ENCODE measurements around the gene PIAS2.

Gene PIAS2

DNA sequence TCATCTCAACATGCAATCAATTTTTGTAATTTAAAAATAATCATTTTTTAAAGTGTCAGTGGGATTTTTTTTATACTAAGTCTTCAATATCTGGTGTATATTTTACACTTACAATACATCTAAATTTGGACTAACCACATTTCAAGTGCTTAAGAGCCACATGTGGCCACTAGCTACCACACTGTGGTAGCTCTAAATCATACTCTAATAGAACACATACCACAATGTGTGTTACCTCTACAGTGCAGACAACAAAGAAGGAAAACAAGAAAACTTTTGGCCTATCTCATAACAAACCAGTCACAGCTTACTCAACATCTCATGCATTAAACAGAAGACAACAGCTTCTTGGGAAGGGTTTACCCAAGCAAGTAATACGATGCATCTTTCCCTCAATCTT lies 24.5 kb downstream of the PIAS2 start:
- H3K4me3 ChIP-seq (ENCODE audit: low read depth, low read length): no peak overlapping the region
- TF ChIP-seq, protein P1, sequence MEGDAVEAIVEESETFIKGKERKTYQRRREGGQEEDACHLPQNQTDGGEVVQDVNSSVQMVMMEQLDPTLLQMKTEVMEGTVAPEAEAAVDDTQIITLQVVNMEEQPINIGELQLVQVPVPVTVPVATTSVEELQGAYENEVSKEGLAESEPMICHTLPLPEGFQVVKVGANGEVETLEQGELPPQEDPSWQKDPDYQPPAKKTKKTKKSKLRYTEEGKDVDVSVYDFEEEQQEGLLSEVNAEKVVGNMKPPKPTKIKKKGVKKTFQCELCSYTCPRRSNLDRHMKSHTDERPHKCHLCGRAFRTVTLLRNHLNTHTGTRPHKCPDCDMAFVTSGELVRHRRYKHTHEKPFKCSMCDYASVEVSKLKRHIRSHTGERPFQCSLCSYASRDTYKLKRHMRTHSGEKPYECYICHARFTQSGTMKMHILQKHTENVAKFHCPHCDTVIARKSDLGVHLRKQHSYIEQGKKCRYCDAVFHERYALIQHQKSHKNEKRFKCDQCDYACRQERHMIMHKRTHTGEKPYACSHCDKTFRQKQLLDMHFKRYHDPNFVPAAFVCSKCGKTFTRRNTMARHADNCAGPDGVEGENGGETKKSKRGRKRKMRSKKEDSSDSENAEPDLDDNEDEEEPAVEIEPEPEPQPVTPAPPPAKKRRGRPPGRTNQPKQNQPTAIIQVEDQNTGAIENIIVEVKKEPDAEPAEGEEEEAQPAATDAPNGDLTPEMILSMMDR (IDR thresholded peaks at IDR 0.05; ENCODE audit: low read depth, low read length): no peak

DNA sequence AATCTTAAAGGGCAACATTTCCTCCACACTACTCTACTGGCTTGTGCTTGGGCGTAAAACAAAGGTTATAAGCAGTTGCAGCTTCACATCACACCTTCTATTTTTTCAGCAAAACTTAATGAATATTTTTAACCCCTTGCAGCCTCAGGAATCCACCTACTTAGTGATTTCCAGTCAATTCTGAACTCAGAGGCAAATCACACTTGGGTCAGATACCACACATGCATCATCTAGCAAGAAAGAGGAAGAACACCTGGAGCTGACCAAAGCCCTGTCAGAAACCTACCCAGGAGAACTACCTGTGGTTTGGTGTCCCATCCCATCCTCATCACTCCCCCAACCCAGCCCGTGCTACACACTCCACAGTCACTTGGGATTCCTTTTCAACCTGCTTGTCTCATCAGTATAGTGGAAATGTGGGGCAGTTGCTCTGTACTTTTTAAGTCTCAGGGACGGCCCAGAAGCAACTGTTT lies 25.5 kb downstream of the PIAS2 start:
- TF ChIP-seq, protein P1 (IDR thresholded peaks at IDR 0.05; ENCODE audit: low read depth, low read length): no peak

DNA sequence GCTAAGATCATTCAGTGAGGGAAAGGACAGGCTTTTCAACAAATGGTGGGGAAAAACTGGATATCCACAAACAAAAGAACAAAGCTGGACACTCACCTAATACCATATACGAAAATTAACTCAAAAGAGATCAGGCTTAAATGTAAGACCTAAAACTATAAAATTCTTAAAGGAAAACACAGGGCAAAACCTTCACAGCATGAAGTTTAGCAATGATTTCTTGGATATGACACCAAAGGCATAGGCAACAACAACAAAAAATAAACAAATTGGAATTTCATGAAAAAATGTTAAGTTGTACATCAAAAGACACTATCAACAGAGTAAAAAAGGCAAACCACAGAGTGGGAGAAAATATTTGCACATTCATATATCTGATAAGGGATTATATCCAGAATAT lies 28.3 kb downstream of the PIAS2 start:
- TF ChIP-seq, protein P1 (IDR thresholded peaks at IDR 0.05; ENCODE audit: low read depth, low read length): no peak
- no peak overlapping the region for H3K4me3 ChIP-seq (ENCODE audit: low read depth, low read length)

More for the DNA sequence above, 25.5 kb downstream of the PIAS2 start:
- H3K4me3 ChIP-seq (ENCODE audit: low read depth, low read length): no peak overlapping the region

DNA sequence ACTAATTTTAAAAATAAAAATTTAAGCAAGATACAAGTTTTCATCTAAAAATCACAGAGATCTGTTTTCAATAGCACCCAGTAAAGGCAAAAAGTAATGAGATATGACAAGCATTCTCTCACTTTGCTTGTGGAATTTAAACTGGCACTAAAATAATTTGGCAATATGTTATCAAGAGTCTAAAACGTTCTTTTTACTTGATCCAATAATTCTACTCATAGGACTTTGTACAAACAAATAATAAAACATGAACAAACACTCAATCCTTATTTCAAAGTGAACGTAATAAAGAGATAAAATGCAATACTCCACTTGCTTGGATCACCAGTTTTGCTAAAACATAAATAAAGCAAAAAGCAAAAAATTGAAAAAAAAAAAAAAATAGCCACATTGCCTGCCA lies 30.4 kb downstream of the PIAS2 start:
- H3K4me3 ChIP-seq (ENCODE audit: low read depth, low read length): no peak overlapping the region

DNA sequence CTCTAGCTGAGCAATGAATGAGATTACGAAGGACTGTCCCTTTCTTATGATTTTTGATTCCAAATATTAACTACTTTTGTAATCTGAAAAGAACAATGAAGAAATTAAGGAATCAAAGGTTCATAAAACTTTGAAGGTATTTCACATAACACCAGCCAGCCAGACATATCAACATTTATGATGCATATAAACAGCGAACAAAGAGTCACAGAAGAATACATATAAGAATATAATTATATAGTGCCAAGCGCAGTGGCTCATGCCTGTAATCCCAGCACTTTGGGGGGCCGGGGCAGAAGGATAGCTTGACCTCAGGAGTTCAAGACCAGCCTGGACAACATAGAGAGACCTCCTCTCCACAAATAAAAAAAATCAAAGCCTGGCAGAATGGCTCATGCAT lies 34.1 kb downstream of the PIAS2 start:
- H3K4me3 ChIP-seq (ENCODE audit: low read depth, low read length): no peak overlapping the region
- TF ChIP-seq, protein P1 (IDR thresholded peaks at IDR 0.05; ENCODE audit: low read depth, low read length): no peak

More for the DNA sequence above, 30.4 kb downstream of the PIAS2 start:
- TF ChIP-seq, protein P1 (IDR thresholded peaks at IDR 0.05; ENCODE audit: low read depth, low read length): no peak

DNA sequence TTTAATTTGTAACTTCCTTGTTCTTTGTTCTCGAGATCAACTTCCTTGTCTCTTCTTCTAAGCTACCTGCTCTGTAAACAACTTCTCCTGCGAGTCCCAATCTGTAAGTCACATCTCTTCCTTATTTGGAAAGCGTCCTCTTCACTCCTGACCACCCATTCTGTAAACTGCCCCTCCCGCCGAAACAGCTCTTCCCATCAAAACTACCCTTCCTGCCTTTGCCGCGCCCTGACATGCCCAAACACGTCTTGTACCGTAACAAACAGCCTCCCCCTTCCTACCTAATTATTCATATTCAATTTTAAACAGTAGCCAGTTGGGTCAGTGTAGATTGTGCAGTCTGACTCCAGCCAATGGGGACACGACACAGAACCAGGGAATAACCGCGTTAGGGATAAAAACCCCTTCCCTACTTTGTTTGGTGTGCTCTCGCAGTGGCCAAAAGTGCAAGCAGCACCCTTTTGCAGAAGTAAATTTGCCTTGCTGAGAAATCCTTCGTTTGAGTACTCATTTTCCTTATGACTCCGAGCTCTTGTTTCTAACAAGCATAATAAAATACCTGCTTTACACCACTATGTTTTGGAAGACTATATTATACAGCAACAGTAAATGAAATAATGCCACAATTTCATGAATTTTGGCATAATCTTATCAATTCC lies 39.8 kb downstream of the PIAS2 start:
- TF ChIP-seq, protein P1 (IDR thresholded peaks at IDR 0.05; ENCODE audit: low read depth, low read length): no peak
- H3K4me3 ChIP-seq (ENCODE audit: low read depth, low read length): no peak overlapping the region

DNA sequence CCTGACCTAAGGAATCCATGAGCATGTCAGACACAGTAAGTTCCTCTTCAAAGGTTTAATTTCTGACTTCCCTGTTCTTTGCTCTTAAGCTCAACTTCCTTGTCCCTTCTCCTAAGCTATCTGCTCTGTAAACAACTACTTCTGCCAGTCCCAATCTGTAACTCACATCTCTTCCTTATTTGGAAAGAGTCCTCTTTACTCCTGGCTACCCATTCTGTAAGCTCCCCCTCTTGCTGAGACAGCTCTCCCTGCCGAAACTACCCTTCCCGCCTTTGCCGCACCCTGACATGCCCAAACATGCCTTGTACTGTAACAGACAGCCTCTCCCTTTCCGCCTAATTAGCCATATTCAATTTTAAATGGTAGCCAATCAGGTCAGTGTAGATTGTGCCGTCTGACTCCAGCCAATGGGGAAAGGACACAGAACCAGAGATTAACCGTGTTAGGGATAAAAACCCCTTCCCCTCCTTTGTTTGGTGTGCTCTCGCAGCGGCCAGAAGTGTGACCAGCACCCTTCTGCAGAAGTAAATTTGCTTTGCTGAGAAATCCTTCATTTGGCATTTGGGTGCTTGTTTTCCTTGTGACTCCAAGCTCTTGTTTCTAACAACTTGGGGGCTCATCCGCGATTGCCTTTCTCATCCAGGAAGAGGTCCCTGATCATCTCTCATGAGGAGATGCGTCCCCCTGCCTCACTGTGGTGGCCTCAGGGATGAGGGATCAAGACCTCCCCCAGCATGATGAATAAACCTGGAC lies 49.0 kb downstream of the PIAS2 start:
- H3K4me3 ChIP-seq (ENCODE audit: low read depth, low read length): no peak overlapping the region
- TF ChIP-seq, protein P1 (IDR thresholded peaks at IDR 0.05; ENCODE audit: low read depth, low read length): no peak
